WTC11 (cell line): ENCODE measurements around the gene IFITM10. TPM values are rescaled to one million over a fixed set of nuclear protein-coding genes. Genes with fewer than 3 reads are reported as not detected.

Experiments
- ATAC-seq: fragments of 200-7000 bp; cut with Tn5 transposase; 2 replicates; pipeline ENCODE4 v1.10.0; 2021; ENCODE audit warnings: mild to moderate bottlenecking, moderate library complexity
- CTCF ChIA-PET: fragments of 300-600 bp; sonication (Branson Sonifier 250); formaldehyde crosslinking; loops from one replicate; lab custom pipeline; 2021; ENCODE audit warnings: antibody characterized with exemption; lab: Charles Lee
- POLR2A ChIA-PET: fragments of 350-600 bp; sonication (Branson Sonifier 250); formaldehyde crosslinking; loops from one replicate; lab custom pipeline; 2021; ENCODE audit warnings: antibody characterized with exemption; lab: Charles Lee
- DNase-seq: peaks from one replicate; pipeline ENCODE4 v3.0.0; 2021; ENCODE audit warnings: low spot score
- H3K27ac Mint-ChIP-seq: 2 replicates; pipeline ENCODE4 v1.8.0; 2021; ENCODE audit warnings: mixed read lengths
- H3K27me3 Mint-ChIP-seq: 2 replicates; pipeline ENCODE4 v1.8.0; 2021; ENCODE audit warnings: low read depth, mild to moderate bottlenecking, moderate library complexity, mixed read lengths
- H3K36me3 Mint-ChIP-seq: 2 replicates; pipeline ENCODE4 v1.8.0; 2021; ENCODE audit warnings: mixed read lengths
- H3K4me1 Mint-ChIP-seq: 2 replicates; pipeline ENCODE4 v1.8.0; 2022; ENCODE audit warnings: mixed read lengths
- H3K4me3 Mint-ChIP-seq: 2 replicates; pipeline ENCODE4 v1.8.0; 2021; ENCODE audit warnings: mild to moderate bottlenecking, moderate library complexity, mixed read lengths
- H3K9me3 Mint-ChIP-seq: 2 replicates; pipeline ENCODE4 v1.8.0; 2021; ENCODE audit warnings: mixed read lengths
- ARID4B ChIP-seq: sonication (generic); formaldehyde crosslinking; IDR thresholded peaks from 2 replicates; pipeline ENCODE4 v1.8.0; 2023; ENCODE audit warnings: missing genetic modification reagents, mild to moderate bottlenecking, borderline replicate concordance
- ATF3 ChIP-seq: sonication (generic); formaldehyde crosslinking; conservative IDR thresholded peaks from 2 replicates; pipeline ENCODE4 v1.8.1; 2022; ENCODE audit warnings: mild to moderate bottlenecking, missing genetic modification reagents
- CREB1 ChIP-seq: sonication (generic); formaldehyde crosslinking; IDR thresholded peaks from 2 replicates; pipeline ENCODE4 v1.8.0; 2023; ENCODE audit warnings: mild to moderate bottlenecking, missing genetic modification reagents
- E2F5 ChIP-seq: sonication (generic); formaldehyde crosslinking; IDR thresholded peaks from 2 replicates; pipeline ENCODE4 v1.8.1; 2022; ENCODE audit warnings: mild to moderate bottlenecking, moderate library complexity, missing genetic modification reagents
- HMGXB4 ChIP-seq: sonication (generic); formaldehyde crosslinking; IDR thresholded peaks from 2 replicates; pipeline ENCODE4 v1.8.1; 2023; ENCODE audit warnings: mild to moderate bottlenecking, moderate library complexity, missing genetic modification reagents
- IRF1 ChIP-seq: sonication (generic); formaldehyde crosslinking; IDR thresholded peaks from 2 replicates; pipeline ENCODE4 v1.8.0; 2023; ENCODE audit warnings: missing genetic modification reagents
- MAX ChIP-seq: sonication (generic); formaldehyde crosslinking; IDR thresholded peaks from 2 replicates; pipeline ENCODE4 v1.8.0; 2022; ENCODE audit warnings: mild to moderate bottlenecking, missing genetic modification reagents
- MLX ChIP-seq: sonication (generic); formaldehyde crosslinking; IDR thresholded peaks from 2 replicates; pipeline ENCODE4 v1.8.1; 2023; ENCODE audit warnings: mild to moderate bottlenecking, missing genetic modification reagents, moderate library complexity
- MXD4 ChIP-seq: fragments of 250-450 bp; sonication (Bioruptor Pico); IDR thresholded peaks from 2 replicates; pipeline ENCODE4 v1.8.0; 2021; ENCODE audit warnings: mild to moderate bottlenecking, moderate library complexity, borderline replicate concordance
- NFATC4 ChIP-seq: fragments of 250-450 bp; sonication (Bioruptor Pico); IDR thresholded peaks from 2 replicates; pipeline ENCODE4 v1.9.0; 2021; ENCODE audit warnings: mild to moderate bottlenecking
- NR2C2 ChIP-seq: sonication (generic); formaldehyde crosslinking; IDR thresholded peaks from 2 replicates; pipeline ENCODE4 v1.8.0; 2022; ENCODE audit warnings: mild to moderate bottlenecking, missing genetic modification reagents
- SMAD3 ChIP-seq: sonication (generic); formaldehyde crosslinking; IDR thresholded peaks from 2 replicates; pipeline ENCODE4 v1.8.0; 2022; ENCODE audit warnings: missing genetic modification reagents, mild to moderate bottlenecking, borderline replicate concordance
- TCF7 ChIP-seq: sonication (generic); formaldehyde crosslinking; IDR thresholded peaks from 2 replicates; pipeline ENCODE4 v1.8.0; 2022; ENCODE audit warnings: mild to moderate bottlenecking, low read depth, missing genetic modification reagents, moderate library complexity
- ZBTB43 ChIP-seq: sonication (generic); formaldehyde crosslinking; IDR thresholded peaks from 2 replicates; pipeline ENCODE4 v1.8.1; 2023; ENCODE audit warnings: mild to moderate bottlenecking, missing genetic modification reagents
- ZNF138 ChIP-seq: sonication (generic); formaldehyde crosslinking; conservative IDR thresholded peaks from 2 replicates; pipeline ENCODE4 v1.8.1; 2022; ENCODE audit warnings: mild to moderate bottlenecking, moderate library complexity, missing genetic modification reagents
- ZSCAN18 ChIP-seq: fragments of 250-450 bp; sonication (Bioruptor Pico); IDR thresholded peaks from 2 replicates; pipeline ENCODE4 v2.1.2; 2022; ENCODE audit warnings: mild to moderate bottlenecking, moderate library complexity
- total RNA-seq: library from RNA; stranded (reverse); gene quantifications from 3 replicates; pipeline ENCODE4 v1.2.3, GENCODE V29; 2021
- TF ChIP-seq, protein P1 (sequence below): fragments of 250-450 bp; sonication (Bioruptor Pico); IDR thresholded peaks from 2 replicates; pipeline ENCODE4 v1.9.0; 2021; ENCODE audit warnings: mild to moderate bottlenecking

Gene IFITM10
- total RNA-seq, 1 experiment from 2014 or later = 1.7 TPM

DNA sequence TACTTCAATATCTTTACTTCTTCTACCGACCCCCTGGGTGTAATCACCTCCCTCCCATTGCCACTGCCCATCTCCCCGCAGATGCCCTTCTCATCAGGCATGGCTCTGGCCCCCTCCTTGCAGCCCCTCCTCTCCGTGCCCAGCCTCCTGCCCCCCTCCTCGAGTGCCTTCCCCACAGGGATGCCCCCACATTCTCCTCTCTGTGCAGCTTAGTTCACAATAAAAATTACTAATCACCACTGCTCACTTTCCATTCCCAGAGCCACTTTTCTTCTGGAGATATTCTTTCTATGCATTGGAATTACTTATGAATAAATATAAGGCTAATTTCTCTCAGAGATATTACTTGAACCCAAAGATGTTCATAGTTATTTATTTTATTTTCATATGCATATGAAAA, 22.1 kb downstream of the IFITM10 start:
- TF ChIP-seq E2F5 (CRISPR knock-in tag) = no peak
- no peak for TF ChIP-seq NFATC4
- TF ChIP-seq ZBTB43 (CRISPR knock-in tag) = no peak
- no peak for TF ChIP-seq IRF1
- no peak for TF ChIP-seq MLX (CRISPR knock-in tag)
- no peak for TF ChIP-seq SMAD3
- no peak for TF ChIP-seq NR2C2 (CRISPR knock-in tag)
- no peak for TF ChIP-seq ARID4B (CRISPR knock-in tag)
- TF ChIP-seq MAX (CRISPR knock-in tag) = no peak
- TF ChIP-seq ATF3 (CRISPR knock-in tag) = no peak
- no peak for TF ChIP-seq MXD4
- no peak for TF ChIP-seq ZSCAN18
- TF ChIP-seq HMGXB4 (CRISPR knock-in tag) = no peak
- TF ChIP-seq, protein P1, sequence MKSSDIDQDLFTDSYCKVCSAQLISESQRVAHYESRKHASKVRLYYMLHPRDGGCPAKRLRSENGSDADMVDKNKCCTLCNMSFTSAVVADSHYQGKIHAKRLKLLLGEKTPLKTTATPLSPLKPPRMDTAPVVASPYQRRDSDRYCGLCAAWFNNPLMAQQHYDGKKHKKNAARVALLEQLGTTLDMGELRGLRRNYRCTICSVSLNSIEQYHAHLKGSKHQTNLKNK (CRISPR knock-in tag) = no peak
- TF ChIP-seq CREB1 = no peak
- no peak for TF ChIP-seq TCF7
- TF ChIP-seq ZNF138 = no peak
- no peak for ATAC-seq
- Mint-ChIP-seq H3K36me3 (no peaks in the 10 kb centered on the region), H3K9me3 (peaks cover 13% of the 10 kb centered on the region), H3K4me3 (no peak overlapping the region), H3K4me1 (no peaks in the 10 kb centered on the region), H3K27ac (no peak overlapping the region), H3K27me3 (peaks cover 38% of the 10 kb centered on the region)
- ChIA-PET POLR2A (no interaction called here), CTCF (interaction anchor here (1.3 to 1.6 kb wide), 2 partner anchors 34 to 76 kb away, joined by 3 to 4 read pairs; no protein-coding TSS in a partner anchor)
- DNase-seq = no peak
